Measurements from ENCODE around the gene USP22. TPM values are rescaled to one million over a fixed set of nuclear protein-coding genes. Genes with fewer than 3 reads are reported as not detected.

USP22 gene
- total and polyA plus RNA-seq, 2 experiments from 2014 or later = 68.9 to 296 TPM

GRCh38 chr17:21017256-21017655 is 25.6 kb downstream of the USP22 start:
- H3K27me3 ChIP-seq (ENCODE audit: insufficient read depth) = no peaks in the 10 kb centered on the region
- peaks cover 7% of the 10 kb centered on the region for H3K27me3 Mint-ChIP-seq (ENCODE audit: insufficient read depth, low read depth, poor library complexity)
- H3K9me2 ChIP-seq (ENCODE audit: insufficient read depth) = no peaks in the 10 kb centered on the region
- H3F3A ChIP-seq (replicated peaks; ENCODE audit: low read depth) = peaks cover 75% of the 10 kb centered on the region
- H3K4me2 ChIP-seq = no peak overlapping the region
- no peaks in the 10 kb centered on the region for H3K4me1 Mint-ChIP-seq
- H3K27ac ChIP-seq (ENCODE audit: low read depth) = no peak overlapping the region
- no peak overlapping the region for H3K4me3 ChIP-seq
- H3K9me3 Mint-ChIP-seq = no peaks in the 10 kb centered on the region; the same call in 2 of the 3 replicates
- H3K27ac Mint-ChIP-seq = peak overlapping the region; percentile 76; the same call in 1 of the 2 replicates
- ATAC-seq (no peak), DNase-seq (ENCODE audit: low spot score) (no peak)
- H2AFZ ChIP-seq = no peak overlapping the region
- peaks cover 98% of the 10 kb centered on the region for H3K36me3 ChIP-seq (ENCODE audit: insufficient read depth)
- H3K4me3 Mint-ChIP-seq = no peak overlapping the region
- no peaks in the 10 kb centered on the region for H3K4me1 ChIP-seq (ENCODE audit: insufficient read depth)
- H3K36me3 Mint-ChIP-seq (ENCODE audit: low read depth) = peaks cover 95% of the 10 kb centered on the region
- TF ChIP-seq ZNF462 (CRISPR knock-in tag; IDR thresholded peaks at IDR 0.05) (no peak), REST (IDR thresholded peaks at IDR 0.05; ENCODE audit: unreplicated experiment) (no peak), EZH2phosphoT487 (IDR thresholded peaks at IDR 0.05; ENCODE audit: unreplicated experiment) (no peak), CREB1 (CRISPR knock-in tag; IDR thresholded peaks at IDR 0.05; ENCODE audit: low read depth) (no peak), JUNB (IDR thresholded peaks at IDR 0.05; ENCODE audit: unreplicated experiment) (no peak), ZNF331 (CRISPR knock-in tag; IDR thresholded peaks at IDR 0.05; ENCODE audit: low read depth) (no peak), ETS1 (IDR thresholded peaks at IDR 0.05) (no peak), POLR2AphosphoS5 (IDR thresholded peaks at IDR 0.05; ENCODE audit: low read depth) (no peak), CTCF (conservative IDR thresholded peaks at IDR 0.05; ENCODE audit: low read depth in 2 of 2) (no peak), EZH2 (IDR thresholded peaks at IDR 0.05; ENCODE audit: low read depth, unreplicated experiment) (no peak), STAT1 (IDR thresholded peaks at IDR 0.05; ENCODE audit: unreplicated experiment) (no peak), ZNF114 (CRISPR knock-in tag; IDR thresholded peaks at IDR 0.05) (no peak), NANOG (IDR thresholded peaks at IDR 0.05; ENCODE audit: borderline replicate concordance) (no peak)
- peaks cover 98% of the 10 kb centered on the region for H3K79me2 ChIP-seq (replicated peaks; ENCODE audit: insufficient read depth)
- peaks cover 86% of the 10 kb centered on the region for H4K20me1 ChIP-seq (replicated peaks; ENCODE audit: insufficient read depth)

All from GM23338 (cell line).